Head of caudate nucleus (tissue), 42 donors: Measurements from ENCODE around the gene PCTP.

Source experiments
- DNase-seq, 42 donors: peaks; one replicate each; pipeline versions ENCODE4 v3.0.0 to v3.0.0-alpha.2; 2020 to 2021; ENCODE audit warnings: mixed read lengths in 7 of 42
- intact Hi-C: fragments of 100-400 bp; cut with DNase I; formaldehyde crosslinking; loops from one replicate; pipeline ENCODE4 v1.15.0; 2022

Gene PCTP

DNA sequence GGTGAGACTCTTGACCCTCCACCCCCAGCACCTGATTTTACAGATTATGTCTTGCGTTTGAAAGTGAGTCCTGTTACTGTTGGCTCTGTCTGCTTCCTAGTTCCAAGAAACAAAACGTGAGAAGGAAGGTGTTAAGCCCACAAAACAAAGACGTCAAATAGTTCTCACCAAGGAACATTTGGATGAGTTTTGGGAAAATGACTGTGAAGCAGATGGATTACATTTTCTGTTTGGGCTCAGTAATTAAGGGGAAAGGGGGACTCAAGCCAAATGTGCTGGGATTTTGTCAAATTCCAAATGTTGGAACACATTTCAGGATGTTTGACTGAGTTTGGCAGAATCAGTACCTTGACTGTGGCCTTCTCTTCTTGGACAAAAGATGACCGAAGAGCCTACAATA is 71.2 kb downstream of the PCTP start:
- intact Hi-C loops: no loop called here
- DNase-seq: no peak

- DNase-seq: peak in 6 of 42 donors; percentile 12 to 43 (median 20)
- intact Hi-C loops: no loop called here
Measured at GRCh38 chr17:55825213-55825612, 74.4 kb downstream of the PCTP start.
